Posterior cingulate gyrus (tissue), 11 donors: ENCODE results near the gene LRRC45.

Source experiments
- DNase-seq, 10 donors: peaks; one replicate each; pipeline versions ENCODE4 v3.0.0 to v3.0.0-alpha.2; 2020 to 2021; ENCODE audit warnings: mixed read lengths in 3 of 10
- intact Hi-C: fragments of 100-400 bp; cut with DNase I; formaldehyde crosslinking; loops from one replicate; pipeline ENCODE4 v1.15.1; 2023

The LRRC45 gene

DNA sequence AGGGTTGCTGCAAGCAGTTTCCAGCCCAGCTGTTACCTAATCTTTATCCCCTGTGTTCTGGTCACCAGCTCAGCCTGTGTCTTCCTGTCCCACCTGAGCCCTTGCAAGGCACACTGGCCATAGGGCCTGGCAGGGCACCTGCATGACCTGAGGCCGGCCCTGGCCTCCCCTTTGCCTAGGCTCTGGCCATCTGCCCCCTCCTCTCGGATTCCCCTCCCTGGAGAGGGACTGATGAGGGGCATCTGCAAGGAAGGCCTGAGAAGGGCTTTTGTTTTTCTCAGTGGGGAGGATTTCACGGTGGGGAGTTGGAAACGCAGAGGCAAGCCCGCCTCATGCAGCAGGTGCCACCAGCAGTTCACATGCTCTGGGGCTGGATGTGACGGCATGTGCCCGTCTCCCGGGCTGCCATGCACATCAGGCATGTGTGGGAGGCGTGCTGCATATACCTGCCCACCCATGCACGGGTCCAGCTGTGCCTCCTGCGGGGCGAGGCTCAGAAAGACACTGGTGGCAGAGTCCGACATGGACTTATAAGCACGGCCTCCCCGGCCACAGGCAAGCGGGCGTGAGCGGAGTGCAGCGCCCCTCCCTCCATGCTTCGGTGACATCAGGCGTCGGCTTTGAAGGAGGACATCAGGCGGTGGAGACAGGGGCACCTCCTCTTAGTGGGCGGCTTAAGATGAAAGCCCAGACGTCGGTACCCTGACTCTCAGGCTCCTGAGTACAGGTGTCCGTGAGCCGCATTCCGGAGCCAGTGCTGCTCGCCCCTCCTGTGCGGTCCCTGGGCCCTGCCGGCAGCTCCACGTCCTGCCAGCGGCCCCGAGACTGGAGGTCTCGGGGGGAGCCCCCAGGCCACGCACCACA is 29.1 kb upstream of the LRRC45 start:
- DNase-seq: peak in 1 of 10 donors; percentile 79
- intact Hi-C loops: no loop called here

GRCh38 chr17:81994593-81995462 is 28.3 kb upstream of the LRRC45 start:
- intact Hi-C loops: no loop called here
- DNase-seq: peak in 1 of 10 donors; percentile 78

- peak in 1 of 10 donors; percentile 50 for DNase-seq
- intact Hi-C loops: no loop called here
Observed at GRCh38 chr17:81995463-81996231, 27.5 kb upstream of the LRRC45 start.

DNA sequence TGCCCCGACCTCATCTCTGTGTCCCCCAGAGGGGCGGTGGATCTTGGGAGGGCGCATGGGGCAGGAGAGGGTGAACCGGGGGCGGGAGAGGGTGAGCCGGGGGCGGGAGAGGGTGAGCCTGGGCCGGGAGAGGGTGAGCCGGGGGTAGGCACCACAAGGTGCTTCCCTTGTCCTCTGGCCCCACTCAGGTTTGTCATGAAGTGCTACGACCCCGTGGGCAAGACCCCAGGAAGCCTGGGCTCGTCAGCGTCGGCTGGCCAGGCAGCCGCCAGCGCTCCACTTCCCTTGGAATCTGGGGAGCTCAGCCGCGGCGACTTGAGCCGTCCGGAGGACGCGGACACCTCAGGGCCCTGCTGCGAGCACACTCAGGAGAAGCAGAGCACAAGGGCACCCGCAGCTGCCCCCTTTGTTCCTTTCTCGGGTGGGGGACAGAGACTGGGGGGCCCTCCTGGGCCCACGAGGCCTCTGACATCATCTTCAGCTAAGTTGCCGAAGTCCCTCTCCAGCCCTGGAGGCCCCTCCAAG is 26.8 kb upstream of the LRRC45 start:
- intact Hi-C loops: no loop called here
- no peak for DNase-seq

GRCh38 chr17:81996757-81997441 is 26.2 kb upstream of the LRRC45 start:
- no peak for DNase-seq
- intact Hi-C loops: no loop called here

DNA sequence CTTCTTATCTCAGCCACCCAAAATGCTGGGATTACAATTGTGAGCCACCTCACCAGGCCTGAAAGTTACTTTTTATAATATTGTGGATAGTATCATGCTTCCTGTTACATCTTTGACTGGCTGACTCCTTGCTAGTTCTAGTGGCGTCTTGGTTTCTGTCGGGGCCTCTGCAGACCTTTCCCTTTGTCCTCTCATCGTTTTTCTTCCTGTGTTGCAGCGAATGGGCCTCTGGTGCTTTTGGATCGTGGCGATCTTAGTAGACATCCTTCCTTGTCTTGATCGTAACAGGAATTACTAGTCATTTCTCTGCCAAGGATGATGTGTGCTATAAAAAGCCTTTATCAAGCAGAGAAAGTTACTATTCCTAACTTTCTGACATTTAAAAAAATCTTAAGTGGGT is 24.9 kb upstream of the LRRC45 start:
- DNase-seq: no peak
- intact Hi-C loops: no loop called here

DNA sequence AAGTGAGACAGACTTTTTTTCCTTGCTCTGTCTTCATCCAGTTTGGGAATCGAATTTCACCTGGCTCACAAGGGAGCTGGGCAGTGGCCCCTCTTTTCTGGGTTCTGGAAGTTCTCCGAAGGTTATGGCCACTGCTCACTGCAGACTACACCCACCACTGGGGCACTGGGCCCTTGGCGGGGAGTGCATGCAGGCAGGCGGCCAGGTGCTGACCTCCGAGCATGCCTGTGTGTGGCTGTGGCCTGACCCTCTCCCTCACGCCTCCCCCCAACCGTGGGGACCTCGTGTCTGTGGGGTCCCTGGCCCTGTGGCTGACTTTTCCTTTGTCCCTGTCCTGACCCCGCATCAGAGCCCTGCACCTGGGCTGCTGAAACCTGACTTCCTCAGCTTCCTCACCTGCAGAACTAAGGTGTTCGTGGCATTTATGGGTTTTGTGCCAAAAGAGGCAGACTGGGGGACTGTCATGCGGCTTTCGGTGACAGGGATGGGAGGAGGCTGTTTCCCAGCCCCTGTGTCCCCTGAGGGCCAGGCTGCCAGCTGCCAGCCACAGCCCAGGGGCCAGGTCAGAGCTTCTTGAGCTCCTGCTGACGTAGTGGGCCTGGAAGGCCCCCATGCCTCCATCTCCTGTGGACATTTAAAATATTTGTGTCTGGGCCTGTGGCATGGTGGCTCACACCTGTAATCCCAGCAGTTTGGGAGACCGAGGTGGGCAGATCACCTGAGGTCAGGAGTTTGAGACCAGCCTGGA is 24.2 kb upstream of the LRRC45 start:
- intact Hi-C loops: no loop called here
- peak in 1 of 10 donors; percentile 69 for DNase-seq

DNA sequence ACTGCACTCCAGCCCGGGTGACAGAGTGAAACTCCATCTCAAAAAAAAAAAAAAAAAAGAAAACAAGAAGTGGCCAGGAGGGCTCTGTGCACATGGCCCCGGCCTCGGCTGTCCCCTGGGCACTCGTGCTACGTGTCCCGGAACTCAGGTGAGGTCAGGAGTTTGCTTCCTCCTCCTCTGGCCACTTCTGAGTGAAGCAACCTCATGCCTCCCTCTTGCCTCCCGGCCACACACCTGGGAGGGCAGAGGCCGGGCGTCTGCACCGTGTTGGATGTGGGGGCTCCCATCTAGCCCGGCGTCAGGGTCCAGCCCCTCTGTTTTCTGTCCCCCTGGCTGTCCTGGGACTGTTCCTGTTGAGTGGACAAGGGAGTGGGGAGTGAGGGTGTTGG is 23.5 kb upstream of the LRRC45 start:
- intact Hi-C loops: no loop called here
- no peak for DNase-seq

DNA sequence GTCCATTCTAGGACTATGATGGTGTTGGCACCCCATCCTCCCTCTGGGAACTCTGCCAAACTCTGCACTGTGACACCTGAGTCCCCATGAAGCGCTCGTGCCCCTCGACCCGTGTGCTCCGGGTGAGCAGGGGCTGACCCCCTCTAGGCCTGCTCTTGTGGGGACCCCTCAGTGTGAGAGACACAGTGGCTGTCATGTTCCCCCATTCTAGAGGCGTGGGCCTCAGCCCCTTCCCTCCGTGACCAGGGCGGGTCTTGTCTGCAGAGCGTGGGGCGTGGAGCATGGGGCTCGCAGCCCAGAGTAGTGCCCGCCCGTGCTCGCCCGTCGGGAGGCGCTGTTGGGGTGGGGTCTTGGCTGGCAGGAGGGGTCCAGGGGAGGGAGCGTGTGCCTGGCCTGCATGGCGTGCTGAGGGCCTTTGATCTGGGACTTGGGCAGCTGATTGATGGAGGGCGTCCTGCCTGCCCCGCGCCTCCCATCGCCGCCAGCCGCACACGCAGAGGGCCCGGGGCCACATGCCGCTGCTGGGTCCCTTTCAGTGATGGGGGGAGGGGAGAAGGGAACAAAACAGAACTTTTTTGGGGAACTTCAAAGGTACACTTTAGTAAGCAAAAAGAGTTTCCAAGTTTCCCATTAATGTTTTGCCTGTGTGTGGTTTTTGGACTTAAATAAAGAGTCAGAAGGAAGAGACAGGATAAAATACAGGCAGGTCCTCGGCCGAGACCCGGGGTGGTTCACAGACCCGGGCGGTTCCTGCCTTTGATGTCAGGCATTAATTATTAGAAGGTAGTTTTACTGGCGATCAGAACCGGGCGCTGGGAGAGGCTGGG is 22.9 kb upstream of the LRRC45 start:
- intact Hi-C loops: no loop called here
- DNase-seq: no peak

DNA sequence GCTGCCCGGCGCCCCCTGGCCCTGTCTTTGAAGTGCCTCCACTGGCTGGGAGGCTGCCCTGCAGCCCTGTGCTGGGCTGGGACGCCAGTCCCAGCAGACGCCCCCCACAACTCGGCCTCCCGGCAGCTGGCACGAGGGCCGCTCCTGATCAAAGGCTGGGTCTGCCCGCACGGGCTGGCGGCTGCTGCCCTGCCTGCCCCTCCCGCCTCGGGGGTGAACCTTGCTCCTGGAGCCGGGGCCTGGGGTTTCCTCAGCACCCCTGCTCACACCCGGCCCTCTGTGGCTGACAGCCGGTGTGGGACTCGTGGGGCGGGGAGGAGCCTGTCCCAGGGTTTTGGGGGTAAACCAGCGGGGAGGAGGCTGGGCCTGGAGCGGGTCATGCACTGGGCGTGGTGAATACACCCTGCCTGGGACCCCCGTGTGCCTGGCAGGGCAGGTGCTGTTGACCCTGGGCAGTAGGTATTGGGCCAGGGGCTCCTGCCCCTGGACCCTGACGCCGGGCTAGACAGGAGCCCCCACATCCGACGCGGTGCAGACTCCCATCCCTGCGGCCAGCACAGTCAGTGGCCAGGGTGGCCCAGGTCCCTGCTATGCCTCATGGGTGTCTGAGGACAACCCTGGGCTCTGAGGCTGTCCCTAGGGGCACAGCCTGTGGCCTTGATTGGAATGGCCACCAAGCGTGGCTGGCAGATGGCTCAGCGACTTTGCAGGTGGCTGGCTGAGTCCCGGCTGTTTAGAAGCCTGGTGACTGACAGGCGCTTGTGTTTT is 22.1 kb upstream of the LRRC45 start:
- DNase-seq: no peak
- intact Hi-C loops: no loop called here

- no peak for DNase-seq
- intact Hi-C loops: no loop called here
Observed at GRCh38 chr17:82001571-82002056, 21.5 kb upstream of the LRRC45 start.

GRCh38 chr17:82003411-82004381 is 19.4 kb upstream of the LRRC45 start:
- DNase-seq: no peak
- intact Hi-C loops: no loop called here

- DNase-seq: no peak
- intact Hi-C loops: no loop called here
Observed at GRCh38 chr17:82004517-82005455, 18.3 kb upstream of the LRRC45 start.

GRCh38 chr17:82005701-82006348 is 17.3 kb upstream of the LRRC45 start:
- DNase-seq: no peak
- intact Hi-C loops: no loop called here
